Smooth muscle cell (in vitro differentiated cells): ENCODE measurements around the gene MGAT4A. TPM values are rescaled to one million over a fixed set of nuclear protein-coding genes. Genes with fewer than 3 reads are reported as not detected.
A peak's percentile ranks its signal among the peaks of the same experiment; 100 is the strongest.

Source experiments
- DNase-seq: peaks from one replicate; lab custom pipeline; 2025; ENCODE audit not compliant: unreplicated experiment; lab: John Stamatoyannopoulos, UW
- H2AFZ ChIP-seq: fragments of 200-600 bp; sonication (generic); 2 replicates; pipeline ENCODE4 v1.6.0; 2016; ENCODE audit warnings: antibody characterized with exemption, low read depth, mild to moderate bottlenecking
- H3F3A ChIP-seq: fragments of 200-600 bp; sonication (generic); 2 replicates; pipeline ENCODE4 v1.6.0; 2017; ENCODE audit warnings: antibody characterized with exemption, low read depth
- H3K27ac ChIP-seq: fragments of 200-600 bp; sonication (generic); 2 replicates; pipeline ENCODE4 v1.5.1; 2016; ENCODE audit warnings: low read depth, mild to moderate bottlenecking
- H3K27me3 ChIP-seq: fragments of 200-600 bp; sonication (generic); 2 replicates; pipeline ENCODE4 v1.6.1; 2016; ENCODE audit warnings: low read depth, mild to moderate bottlenecking
- H3K36me3 ChIP-seq: fragments of 200-600 bp; sonication (generic); 2 replicates; pipeline ENCODE4 v1.5.1; 2016; ENCODE audit warnings: low read depth
- H3K4me1 ChIP-seq: fragments of 200-600 bp; sonication (generic); 2 replicates; pipeline ENCODE4 v1.5.1; 2016; ENCODE audit warnings: low read depth
- H3K4me2 ChIP-seq: fragments of 200-600 bp; sonication (generic); 2 replicates; pipeline ENCODE4 v1.6.0; 2016; ENCODE audit warnings: mild to moderate bottlenecking
- H3K4me3 ChIP-seq: fragments of 200-600 bp; sonication (generic); 2 replicates; pipeline ENCODE4 v1.5.1; 2016; ENCODE audit warnings: mild to moderate bottlenecking
- H3K79me2 ChIP-seq: fragments of 200-600 bp; sonication (generic); 2 replicates; pipeline ENCODE4 v1.6.0; 2016; ENCODE audit warnings: low read depth, mild to moderate bottlenecking
- H3K9ac ChIP-seq: fragments of 200-600 bp; sonication (generic); 2 replicates; pipeline ENCODE4 v1.6.0; 2016; ENCODE audit warnings: low read depth
- H3K9me3 ChIP-seq: fragments of 200-600 bp; sonication (generic); replicated peaks from 2 replicates; pipeline ENCODE4 v1.5.1; 2016; ENCODE audit warnings: low read depth
- H4K20me1 ChIP-seq: fragments of 200-600 bp; sonication (generic); 2 replicates; pipeline ENCODE4 v1.6.0; 2016; ENCODE audit warnings: low read depth
- WGBS: methylation state at CpG from one replicate; pipeline ENCODE4 v1.1.7; 2016; ENCODE audit warnings: low lambda C conversion rate; 5-methylcytosine and 5-hydroxymethylcytosine counted together
- polyA plus RNA-seq: library from polyadenylated mRNA; unstranded; fragments of >200 nt; fragmentation: Nextera tagmentation; extraction: Ambion mirVana; gene quantifications from 2 replicates; pipeline ENCODE4 v1.2.1, GENCODE V29; 2016
- total RNA-seq: library from RNA; depleted of rRNA; stranded (reverse); fragments of >200 nt; gene quantifications from 2 replicates; pipeline ENCODE4 v1.2.3, GENCODE V29; 2014
- TF ChIP-seq, protein P1 (sequence below): fragments of 200-600 bp; sonication (generic); IDR thresholded peaks from 2 replicates; pipeline ENCODE4 v1.5.1; 2017; ENCODE audit warnings: borderline replicate concordance, mild to moderate bottlenecking, antibody characterized with exemption; ENCODE audit not compliant: insufficient read depth, poor library complexity, severe bottlenecking

MGAT4A gene
- total and polyA plus RNA-seq, 2 experiments from 2014 or later = 1.4 to 8.9 TPM

DNA sequence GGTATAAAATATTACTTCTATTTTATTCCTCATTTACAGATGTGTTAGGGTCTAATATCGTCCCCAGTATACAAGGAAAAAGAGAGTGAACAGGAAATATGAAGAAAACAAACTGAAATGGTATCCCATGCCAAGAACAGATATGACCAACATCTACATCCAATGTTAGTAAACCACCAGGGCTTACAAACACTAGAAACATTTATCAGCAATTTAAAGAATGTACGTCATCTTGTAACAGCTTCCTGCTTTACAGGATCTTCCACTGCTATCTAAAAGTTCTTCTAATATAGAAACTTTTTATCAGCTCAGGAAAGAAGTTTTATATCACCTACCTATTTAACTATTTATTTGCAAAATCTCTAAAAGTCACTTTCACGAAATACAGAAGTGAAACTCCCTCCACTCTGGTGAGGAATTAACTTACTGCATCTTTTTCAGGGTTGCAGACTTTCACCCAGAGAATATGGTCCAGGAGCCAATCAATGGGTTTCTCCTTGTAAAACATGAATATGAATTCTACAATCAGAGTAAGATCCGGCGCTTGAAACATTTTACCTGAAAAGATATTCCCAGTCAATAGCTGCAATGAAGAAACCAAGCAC lies 87.3 kb downstream of the MGAT4A start:
- H3K4me2 ChIP-seq = no peak overlapping the region
- no peaks in the 10 kb centered on the region for H3F3A ChIP-seq
- no peak for DNase-seq
- H3K4me1 ChIP-seq = no peaks in the 10 kb centered on the region
- H3K4me3 ChIP-seq = no peak overlapping the region
- H2AFZ ChIP-seq = no peak overlapping the region
- WGBS = 82% methylated on average over 5 of the region's 5 CpGs
- no peaks in the 10 kb centered on the region for H3K36me3 ChIP-seq
- H3K27me3 ChIP-seq = no peaks in the 10 kb centered on the region
- H3K9ac ChIP-seq = no peak overlapping the region
- no peak overlapping the region for H3K27ac ChIP-seq
- H3K79me2 ChIP-seq = no peaks in the 10 kb centered on the region
- TF ChIP-seq, protein P1, sequence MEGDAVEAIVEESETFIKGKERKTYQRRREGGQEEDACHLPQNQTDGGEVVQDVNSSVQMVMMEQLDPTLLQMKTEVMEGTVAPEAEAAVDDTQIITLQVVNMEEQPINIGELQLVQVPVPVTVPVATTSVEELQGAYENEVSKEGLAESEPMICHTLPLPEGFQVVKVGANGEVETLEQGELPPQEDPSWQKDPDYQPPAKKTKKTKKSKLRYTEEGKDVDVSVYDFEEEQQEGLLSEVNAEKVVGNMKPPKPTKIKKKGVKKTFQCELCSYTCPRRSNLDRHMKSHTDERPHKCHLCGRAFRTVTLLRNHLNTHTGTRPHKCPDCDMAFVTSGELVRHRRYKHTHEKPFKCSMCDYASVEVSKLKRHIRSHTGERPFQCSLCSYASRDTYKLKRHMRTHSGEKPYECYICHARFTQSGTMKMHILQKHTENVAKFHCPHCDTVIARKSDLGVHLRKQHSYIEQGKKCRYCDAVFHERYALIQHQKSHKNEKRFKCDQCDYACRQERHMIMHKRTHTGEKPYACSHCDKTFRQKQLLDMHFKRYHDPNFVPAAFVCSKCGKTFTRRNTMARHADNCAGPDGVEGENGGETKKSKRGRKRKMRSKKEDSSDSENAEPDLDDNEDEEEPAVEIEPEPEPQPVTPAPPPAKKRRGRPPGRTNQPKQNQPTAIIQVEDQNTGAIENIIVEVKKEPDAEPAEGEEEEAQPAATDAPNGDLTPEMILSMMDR = no peak
- no peaks in the 10 kb centered on the region for H3K9me3 ChIP-seq
- H4K20me1 ChIP-seq = no peaks in the 10 kb centered on the region

- WGBS = 87% methylated on average over 10 of the region's 10 CpGs
- Histone ChIP-seq H3F3A (no peaks in the 10 kb centered on the region), H3K27me3 (no peaks in the 10 kb centered on the region), H3K27ac (no peak overlapping the region), H3K36me3 (no peaks in the 10 kb centered on the region), H3K4me3 (no peak overlapping the region), H3K79me2 (no peaks in the 10 kb centered on the region), H3K4me2 (no peak overlapping the region), H2AFZ (no peak overlapping the region), H3K9ac (no peak overlapping the region), H4K20me1 (no peaks in the 10 kb centered on the region), H3K4me1 (no peaks in the 10 kb centered on the region), H3K9me3 (no peaks in the 10 kb centered on the region)
- TF ChIP-seq, protein P1 = no peak
- DNase-seq = no peak
Measured at GRCh38 chr2:98637401-98638147, 93.4 kb downstream of the MGAT4A start.

DNA sequence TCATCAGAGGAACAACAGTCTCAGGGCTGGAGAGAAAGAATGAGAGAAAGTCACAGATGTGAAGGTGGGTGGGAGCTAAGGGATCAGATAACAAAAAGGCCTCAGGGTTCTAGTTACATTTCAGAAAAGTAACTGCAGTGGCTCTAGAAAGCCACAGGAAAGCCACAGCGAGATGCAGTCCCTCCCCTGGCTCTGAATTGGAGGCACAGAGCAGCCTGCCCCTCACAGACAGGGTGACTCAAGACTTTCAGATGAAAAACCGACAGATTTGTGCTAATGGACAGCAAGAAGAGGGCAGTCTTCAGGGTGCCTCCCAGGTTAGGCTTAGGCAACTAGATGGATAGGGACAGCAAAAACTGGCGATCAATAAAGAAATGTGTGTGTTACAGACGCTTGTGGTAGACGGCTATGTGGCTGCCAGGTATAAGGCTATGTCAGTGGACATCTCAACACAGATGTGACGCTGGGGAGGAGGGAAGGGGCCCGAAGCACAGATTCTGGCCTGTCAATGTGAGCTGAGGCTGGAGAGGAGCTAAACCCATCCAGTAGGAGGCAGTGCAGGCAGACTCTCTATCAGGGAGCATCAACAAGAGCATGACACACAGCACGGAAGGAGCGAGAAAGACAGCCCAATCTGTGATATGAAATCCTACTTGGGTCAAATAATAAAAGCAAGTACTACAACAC lies 96.4 kb downstream of the MGAT4A start:
- H3K4me1 ChIP-seq = no peaks in the 10 kb centered on the region
- no peak overlapping the region for H2AFZ ChIP-seq
- no peaks in the 10 kb centered on the region for H3F3A ChIP-seq
- 57% methylated on average over 9 of the region's 9 CpGs for WGBS
- H3K9me3 ChIP-seq = no peaks in the 10 kb centered on the region
- H4K20me1 ChIP-seq = no peaks in the 10 kb centered on the region
- no peak overlapping the region for H3K4me3 ChIP-seq
- TF ChIP-seq, protein P1 = peak; percentile 35
- H3K36me3 ChIP-seq = no peaks in the 10 kb centered on the region
- no peak overlapping the region for H3K27ac ChIP-seq
- no peak for DNase-seq
- H3K4me2 ChIP-seq = no peak overlapping the region
- no peaks in the 10 kb centered on the region for H3K27me3 ChIP-seq
- H3K9ac ChIP-seq = no peak overlapping the region
- H3K79me2 ChIP-seq = no peaks in the 10 kb centered on the region
